Activated naive CD4-positive, alpha-beta T cell (primary cell): ENCODE results near the gene INPP5A.
"Not testable (repeated sequence)": the region's sequence is repeated elsewhere in the genome, so short reads cannot be mapped to it uniquely, and the experiment has no call there.

Experiments
- DNase-seq, 4 experiments: peaks; one replicate each; lab custom pipeline; 2025; lab: John Stamatoyannopoulos, UW

Gene INPP5A

DNA sequence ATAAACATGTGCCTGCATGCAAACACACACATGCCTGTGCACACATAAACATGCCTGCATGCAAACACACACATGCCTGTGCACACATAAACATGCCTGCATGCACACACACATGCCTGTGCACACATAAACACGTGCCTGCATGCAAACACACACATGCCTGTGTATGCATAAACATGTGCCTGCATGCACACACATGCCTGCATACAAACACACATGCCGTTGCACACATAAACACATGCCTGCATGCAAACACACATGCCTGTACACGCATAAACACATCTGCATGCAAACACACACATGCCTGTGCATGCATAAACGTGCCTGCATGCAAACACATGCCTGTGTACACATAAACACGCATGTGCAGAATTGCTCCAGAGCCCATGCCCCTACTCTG is 226.0 kb downstream of the INPP5A start:
- no peak for DNase-seq

GRCh38 chr10:132764108-132764507 is 226.5 kb downstream of the INPP5A start:
- DNase-seq: no peak

- DNase-seq: no peak
Observed at GRCh38 chr10:132765435-132765834, 227.8 kb downstream of the INPP5A start.

- DNase-seq: no peak
Observed at GRCh38 chr10:132766291-132766690, 228.7 kb downstream of the INPP5A start.

DNA sequence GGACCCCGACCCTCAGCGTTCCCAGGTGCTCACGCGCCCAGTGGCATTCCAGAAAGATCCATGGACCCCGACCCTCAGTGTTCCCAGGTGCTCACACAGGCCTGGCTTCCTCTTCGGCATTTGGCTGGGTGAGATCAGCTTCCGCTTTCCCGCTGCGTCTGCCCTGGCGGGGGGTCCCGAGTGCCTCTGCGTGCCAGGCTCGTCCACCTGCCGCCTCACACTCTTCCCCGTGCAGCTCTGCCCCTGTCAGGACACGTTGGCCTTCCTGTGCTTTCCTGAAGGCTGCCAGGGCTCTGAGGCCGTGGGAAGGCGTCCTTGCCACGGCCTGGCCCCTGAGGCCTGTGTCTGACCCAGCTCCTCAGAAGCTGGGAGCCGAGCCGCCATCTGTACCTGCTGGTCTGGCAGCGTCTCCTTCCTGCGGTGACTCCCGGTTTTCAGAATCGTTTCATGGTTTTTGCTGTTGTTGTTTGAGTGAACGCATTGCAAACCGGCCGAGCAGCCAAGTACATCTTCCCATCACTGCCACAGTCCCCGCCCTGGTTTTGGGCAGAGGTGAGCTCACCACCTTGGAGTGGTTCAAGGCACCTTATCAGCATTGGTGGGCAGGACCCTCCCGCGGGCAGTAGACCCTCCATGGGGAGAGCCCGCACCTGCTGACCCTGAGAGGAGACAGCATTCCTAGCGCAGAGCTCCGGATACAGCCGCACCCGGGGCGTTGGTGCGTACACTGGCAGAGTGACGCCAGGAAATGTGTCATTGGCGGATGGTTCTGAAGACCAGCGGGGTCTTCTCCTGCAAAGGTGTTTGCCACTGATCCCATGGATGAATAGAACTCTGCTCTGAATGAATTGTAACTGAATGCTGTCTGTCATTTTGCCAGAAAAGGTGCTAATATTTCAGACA is 231.0 kb downstream of the INPP5A start:
- no peak for DNase-seq

DNA sequence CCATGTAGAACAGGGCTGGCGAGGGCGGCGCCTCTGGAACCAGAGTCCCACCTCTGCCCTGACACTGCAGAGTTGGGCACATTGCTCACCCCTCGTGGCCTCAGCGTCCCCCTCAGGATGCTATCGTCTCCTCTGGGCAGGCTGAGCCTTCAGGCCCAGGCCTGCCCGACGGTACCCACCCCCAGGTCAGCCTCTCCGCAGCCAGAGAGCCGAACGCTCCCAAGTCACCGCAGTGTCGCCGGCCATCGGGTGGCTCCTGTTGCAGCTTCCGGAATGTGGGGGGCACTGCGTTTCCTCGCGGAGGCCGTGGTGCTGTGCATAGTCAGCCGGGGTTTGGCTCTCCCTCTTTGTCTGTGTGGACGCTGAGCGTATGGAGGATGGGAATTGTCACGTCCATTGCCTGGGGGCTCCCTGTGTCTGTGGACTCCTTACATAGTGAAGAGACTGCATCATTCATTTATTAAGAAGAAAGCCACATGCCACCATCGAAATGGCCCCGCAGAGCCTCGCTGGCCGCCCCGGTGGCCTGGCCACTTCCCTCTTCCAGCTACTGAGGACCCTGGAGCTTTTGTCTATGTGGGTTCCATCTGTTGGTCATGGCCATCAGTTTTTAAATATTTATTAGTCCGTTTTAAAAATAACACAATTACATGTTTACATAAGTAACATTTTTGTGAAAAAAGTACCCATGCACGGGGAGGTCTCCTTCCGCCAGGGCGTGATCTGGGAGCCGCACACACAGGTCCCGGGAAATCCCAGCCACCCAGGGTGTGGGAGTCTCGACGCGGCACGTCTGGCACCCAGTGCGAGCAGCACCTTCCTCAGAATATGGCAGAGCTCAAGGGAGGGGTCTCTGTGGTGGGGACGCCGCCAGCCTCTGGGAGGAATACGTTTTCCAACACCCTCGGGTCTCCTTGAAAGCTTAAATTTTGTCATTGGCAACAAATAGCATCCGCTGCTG is 232.8 kb downstream of the INPP5A start:
- no peak for DNase-seq

DNA sequence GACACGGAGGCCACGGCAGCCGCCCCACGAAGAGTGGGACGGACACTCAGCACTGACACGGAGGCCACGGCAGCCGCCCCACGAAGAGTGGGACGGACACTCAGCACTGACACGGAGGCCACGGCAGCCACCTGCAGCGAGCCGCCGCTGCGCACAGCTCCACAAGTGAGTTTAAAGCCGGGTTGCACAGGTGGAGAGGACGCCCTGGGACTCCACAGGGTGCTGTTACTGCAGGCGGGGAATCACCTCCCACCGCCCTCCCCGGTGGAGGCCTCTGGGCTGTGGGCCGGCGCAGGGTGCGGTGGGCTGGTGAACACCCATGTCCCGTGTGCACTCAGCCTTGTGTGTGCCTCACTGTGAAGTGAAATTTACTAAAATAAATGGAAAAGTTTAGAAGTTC is 235.2 kb downstream of the INPP5A start:
- DNase-seq: not testable (repeated sequence)

GRCh38 chr10:132774181-132774901 is 236.8 kb downstream of the INPP5A start:
- no peak for DNase-seq

DNA sequence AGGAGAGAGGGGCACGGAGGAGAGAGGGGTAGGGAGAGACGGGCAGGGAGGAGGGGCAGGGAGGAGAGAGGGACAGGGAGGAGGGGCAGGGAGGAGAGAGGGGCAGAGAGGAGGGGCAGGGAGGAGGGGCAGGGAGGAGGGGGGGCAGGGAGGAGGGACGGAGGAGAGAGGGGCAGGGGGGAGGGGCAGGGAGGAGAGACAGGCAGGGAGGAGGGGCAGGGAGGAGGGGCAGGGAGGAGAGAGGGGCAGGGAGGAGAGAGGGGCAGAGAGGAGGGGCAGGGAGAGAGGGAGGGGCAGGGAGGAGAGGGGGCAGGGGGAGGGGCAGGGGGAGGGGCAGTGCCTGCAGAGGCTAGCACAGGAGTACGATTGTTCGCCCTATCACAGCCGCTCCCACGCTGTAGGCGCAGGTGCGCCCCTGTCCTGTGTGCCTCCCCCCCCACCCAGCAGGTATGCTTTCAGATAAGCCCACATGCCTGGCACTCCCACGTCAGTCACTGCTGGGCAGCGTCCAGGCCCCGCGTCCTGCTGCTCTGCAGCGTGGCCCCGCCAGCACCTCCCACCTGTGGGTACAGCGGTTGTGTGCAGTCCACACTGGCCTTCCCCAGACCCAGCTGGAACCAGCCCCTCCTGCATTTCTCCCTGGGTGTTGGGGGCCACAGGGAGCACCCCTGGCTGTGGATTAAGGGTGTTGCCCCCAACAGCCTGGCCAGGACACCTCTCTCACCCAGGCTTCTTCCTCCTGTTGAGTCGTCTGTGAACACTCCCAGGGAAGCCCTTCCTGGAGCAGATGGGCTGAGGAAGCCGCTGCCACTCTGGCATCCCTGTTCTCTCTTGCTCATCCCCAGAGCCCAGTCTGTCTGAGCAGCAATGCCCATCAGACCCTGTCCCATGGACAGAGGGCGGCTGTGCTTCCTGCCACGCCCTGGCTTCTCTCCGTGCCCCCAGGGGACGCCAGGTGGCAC is 237.6 kb downstream of the INPP5A start:
- no peak for DNase-seq

DNA sequence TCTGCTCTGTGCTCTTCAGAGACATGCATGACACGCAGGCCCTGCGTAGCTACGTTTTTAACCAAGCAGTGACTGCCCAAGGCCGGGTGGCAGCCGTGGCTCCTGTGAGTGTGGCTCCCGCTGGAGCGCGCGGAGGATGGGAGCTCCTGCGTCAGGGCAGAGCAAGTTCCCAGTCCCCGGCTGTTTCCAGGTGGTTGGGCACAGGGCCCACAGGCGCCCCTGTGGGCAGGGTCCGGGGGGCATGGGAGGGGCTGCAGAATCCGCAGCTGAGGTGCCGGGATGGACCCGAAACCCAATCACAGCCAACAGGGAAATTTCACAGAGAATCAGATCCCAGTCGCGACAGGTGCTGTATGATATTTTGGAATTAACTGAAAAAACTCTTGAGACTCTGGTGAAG is 238.6 kb downstream of the INPP5A start:
- no peak for DNase-seq

GRCh38 chr10:132776821-132777220 is 239.2 kb downstream of the INPP5A start:
- DNase-seq: no peak

DNA sequence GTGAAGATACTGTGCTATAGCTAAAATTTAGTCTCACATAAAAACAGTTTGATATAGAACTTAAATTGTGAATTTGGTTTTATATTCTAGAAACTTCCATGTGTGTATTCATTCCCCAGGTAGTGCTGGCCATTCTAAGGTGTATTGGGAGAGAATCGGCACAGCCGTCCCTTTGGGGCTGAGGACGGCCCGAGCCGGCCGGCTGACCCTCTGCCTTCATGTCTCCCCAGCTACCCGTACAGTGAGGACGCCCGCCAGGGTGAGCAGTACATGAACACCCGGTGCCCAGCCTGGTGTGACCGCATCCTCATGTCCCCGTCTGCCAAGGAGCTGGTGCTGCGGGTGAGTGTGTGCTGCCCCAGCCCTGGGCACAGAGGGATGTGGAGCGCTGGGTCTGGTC is 239.9 kb downstream of the INPP5A start:
- DNase-seq: no peak

DNA sequence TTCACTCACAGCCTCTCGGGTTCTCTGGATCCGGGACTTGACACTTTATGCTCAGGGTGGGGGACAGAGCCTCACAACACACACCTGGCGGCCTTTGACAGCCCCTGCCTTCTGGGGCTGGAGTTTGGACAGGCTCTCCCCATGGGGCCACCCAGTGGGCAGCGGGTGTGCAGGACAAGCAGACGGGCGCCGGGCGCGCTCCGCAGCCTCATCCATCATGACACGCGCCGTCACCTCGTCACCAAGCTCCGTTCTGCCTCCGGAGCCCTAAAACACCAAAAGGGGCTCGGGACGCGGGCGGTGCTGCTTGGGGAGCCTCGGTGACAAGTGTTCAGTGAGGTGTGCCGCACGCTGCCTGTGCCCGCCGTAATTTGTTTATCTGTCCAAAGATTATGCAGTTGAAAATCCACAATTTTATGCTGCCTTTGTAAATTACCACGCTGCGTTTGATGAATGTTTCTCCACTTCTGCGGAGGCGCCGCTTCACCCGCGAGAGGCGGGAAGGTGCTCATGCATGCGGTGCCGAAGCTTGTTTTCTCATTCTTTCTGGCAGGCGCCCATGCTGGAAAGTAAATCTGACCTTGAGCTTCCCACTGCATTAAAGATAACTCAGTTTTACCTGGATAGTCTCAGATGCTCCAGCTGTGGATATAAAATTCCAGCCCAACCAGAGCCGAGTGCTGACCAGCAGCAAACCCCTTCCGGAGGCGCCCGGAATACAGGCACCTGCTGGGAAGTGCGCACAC is 242.1 kb downstream of the INPP5A start:
- DNase-seq: no peak

DNA sequence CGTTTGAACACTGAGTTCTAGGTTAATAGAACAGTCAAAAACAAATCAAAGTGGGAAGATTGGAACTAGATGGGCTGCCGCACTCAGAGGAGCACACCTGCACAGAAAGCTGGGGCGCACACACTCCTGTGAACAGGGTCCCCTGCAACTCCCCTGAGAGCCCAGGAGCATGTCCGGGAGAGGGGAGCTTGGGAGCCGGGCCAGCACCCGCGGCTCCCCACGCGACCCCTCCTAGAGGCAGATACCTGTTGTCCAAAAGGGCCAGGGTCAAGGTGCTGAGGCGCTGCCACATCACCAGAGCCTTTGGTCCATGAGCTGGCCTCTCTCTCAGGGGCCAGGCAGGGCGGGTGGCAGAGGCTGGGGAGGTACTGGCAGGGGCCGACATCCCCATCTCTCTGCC is 242.8 kb downstream of the INPP5A start:
- no peak for DNase-seq

DNA sequence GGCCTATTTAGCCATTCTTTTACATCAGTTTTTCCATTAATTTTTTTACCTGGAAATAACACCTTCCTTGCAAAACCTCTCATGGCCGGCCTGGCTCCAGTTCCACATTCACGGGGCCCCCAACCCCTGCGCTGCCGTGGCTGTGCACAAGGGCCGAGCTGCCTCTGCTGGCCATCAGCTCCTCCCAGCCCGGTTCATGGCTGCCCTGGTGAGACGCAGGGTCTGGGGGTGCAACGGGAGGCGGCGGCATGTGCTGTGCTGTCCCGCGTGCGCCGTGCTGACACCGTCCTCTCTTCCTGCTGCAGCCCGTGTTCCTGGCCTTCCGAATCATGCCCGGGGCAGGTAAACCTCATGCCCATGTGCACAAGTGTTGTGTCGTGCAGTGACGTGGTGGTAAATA is 244.0 kb downstream of the INPP5A start:
- DNase-seq: no peak

DNA sequence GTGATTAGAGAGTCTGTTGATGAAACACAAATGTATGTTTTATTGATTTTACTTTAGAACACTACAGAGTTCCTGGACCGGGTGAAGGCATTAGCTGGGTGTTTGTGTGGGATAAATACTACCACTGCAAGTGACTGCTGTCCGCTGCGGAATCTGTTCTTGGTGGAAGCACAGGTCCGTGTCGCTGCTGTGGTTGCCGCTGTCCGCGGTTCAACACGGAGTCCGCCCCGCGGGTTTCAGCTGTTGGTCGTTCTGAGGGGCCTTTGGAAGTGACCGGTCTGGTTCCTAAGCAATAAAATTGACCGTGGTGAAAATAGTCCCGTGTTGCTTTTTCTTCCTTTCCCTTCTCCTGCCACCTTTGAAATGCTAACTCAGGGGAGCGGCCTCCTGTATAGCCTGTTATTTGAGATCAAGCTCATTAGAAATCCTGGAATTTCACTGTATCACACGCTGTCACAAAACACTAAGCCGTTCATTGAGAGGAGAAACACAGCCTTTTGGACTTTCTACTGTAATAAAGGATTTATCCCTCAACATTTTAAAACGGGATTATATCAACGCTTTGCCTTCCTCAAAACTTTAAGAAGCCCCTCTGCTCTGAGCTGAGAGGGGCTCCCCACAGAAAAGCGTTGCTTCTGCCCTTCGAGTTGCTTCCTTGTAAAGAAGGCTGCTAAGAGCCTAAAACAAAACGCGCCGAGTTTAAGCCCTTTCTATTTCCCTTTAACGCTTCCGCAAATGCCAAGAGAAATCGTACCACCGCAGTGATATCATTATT is 245.8 kb downstream of the INPP5A start:
- DNase-seq: no peak

DNA sequence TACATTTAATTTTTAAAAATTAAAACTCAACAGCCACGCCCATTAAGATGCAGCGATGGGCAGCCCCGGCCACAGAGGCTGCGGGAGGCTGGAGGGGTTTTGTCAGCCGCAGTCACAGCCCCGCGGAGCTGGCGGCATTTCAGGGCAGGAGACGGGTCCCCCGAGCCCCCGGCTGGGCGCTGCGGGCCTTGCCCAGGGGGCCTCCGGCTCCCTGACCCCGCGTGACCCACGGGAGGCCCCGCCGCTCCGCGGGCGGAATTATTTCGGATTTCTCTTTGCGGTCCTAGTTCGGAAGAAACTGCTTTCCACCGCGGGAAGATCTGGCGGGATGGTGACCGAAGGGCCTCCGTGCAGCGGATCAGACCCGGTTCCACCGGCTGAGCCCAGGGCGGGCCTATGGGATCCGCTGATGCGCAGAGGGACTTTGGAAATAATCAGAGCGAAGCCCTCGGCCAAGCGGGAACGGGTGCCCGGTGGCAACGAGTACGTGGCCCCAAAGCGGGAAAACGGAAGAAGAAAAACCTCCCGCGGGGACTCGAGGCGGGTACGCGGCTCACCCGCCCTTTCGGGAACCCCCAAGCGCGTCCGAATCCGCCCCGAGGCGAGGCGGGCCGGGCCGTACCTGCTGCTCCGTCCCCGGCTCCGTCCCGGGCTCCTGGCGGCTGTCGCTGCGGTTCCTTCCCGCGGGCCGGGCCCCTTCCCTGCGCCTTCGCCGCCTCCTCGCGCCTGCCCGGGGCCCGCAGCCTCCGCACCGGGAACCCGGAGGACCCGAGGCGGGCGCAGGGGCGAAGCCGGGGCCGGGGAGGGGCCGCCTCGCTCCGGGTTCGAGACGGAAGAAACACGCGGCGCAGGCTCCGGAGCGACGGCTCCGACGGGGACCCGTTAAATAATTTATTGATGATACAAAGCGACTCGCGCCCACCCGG is 246.6 kb downstream of the INPP5A start:
- no peak for DNase-seq
